Nephron progenitor cell (in vitro differentiated cells): Measurements from ENCODE around the gene PPP1R3D.

Source experiments
- DNase-seq: peaks from one replicate; pipeline ENCODE4 v3.0.0; 2021
- H3K27ac Mint-ChIP-seq: 2 replicates; pipeline ENCODE4 v1.8.0; 2021; ENCODE audit warnings: mild to moderate bottlenecking, moderate library complexity, mixed read lengths
- H3K27me3 Mint-ChIP-seq: 2 replicates; pipeline ENCODE4 v1.8.0; 2021; ENCODE audit warnings: mild to moderate bottlenecking, low read depth, mixed read lengths; ENCODE audit not compliant: poor library complexity
- H3K36me3 Mint-ChIP-seq: 2 replicates; pipeline ENCODE4 v1.8.0; 2021; ENCODE audit warnings: low read depth, mixed read lengths
- H3K4me1 Mint-ChIP-seq: 2 replicates; pipeline ENCODE4 v1.8.0; 2021; ENCODE audit warnings: mixed read lengths
- H3K4me3 Mint-ChIP-seq: 2 replicates; pipeline ENCODE4 v1.8.0; 2021; ENCODE audit warnings: mild to moderate bottlenecking, moderate library complexity, mixed read lengths
- H3K9me3 Mint-ChIP-seq: 2 replicates; pipeline ENCODE4 v1.8.0; 2021; ENCODE audit warnings: mild to moderate bottlenecking, moderate library complexity, mixed read lengths
- CTCF ChIP-seq: fragments of 200-600 bp; sonication (generic); IDR thresholded peaks from 2 replicates; pipeline ENCODE4 v1.5.0; 2021; ENCODE audit warnings: antibody characterized with exemption

The PPP1R3D gene

DNA sequence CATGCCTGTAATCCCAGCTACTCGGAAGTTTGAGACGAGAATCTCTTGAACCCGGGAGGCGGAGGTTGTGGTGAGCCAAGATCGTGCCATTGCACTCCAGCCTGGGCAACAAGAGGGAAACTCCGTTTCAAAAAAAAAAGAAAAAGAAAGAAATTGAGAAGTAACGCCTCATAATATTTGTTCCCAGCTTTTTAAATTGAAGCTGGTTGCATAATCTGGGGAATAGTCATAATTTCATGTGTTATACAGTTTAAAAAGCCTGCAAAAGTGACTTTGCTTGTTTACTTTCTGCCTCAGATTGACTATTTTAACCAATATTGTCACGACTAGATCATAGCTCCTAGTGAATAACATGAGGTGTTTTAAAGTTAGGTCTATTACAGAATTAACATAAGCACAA is 7.3 kb upstream of the PPP1R3D start:
- Mint-ChIP-seq H3K27me3 (no peaks in the 10 kb centered on the region), H3K27ac (no peak overlapping the region), H3K9me3 (no peaks in the 10 kb centered on the region), H3K36me3 (peaks cover 11% of the 10 kb centered on the region), H3K4me1 (peaks cover 53% of the 10 kb centered on the region), H3K4me3 (no peak overlapping the region)
- TF ChIP-seq CTCF, result no peak
- no peak for DNase-seq

DNA sequence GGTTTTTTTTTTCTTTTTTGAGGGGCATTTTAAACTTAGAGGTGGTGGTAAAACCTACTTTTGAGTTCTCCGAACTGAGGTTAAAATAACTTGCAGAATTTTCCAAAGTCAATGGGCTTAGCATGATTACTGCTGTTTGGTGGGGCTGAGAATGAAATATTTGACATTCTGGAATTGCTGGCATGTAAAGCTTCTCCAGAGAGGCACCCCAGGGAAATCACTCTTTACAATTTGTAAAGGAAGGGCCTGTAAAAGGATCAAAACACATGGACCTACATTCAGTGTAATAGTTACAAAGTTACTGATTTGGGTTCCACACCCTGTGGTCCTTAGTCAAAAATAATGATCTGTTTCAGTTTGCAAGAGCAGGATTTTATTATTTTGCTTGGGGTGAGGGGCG is 5.6 kb upstream of the PPP1R3D start:
- no peaks in the 10 kb centered on the region for H3K27me3 Mint-ChIP-seq
- DNase-seq, result no peak
- peak overlapping the region; percentile 19 for H3K4me3 Mint-ChIP-seq
- peaks cover 11% of the 10 kb centered on the region for H3K36me3 Mint-ChIP-seq
- peak overlapping the region; percentile 74 for H3K27ac Mint-ChIP-seq
- H3K4me1 Mint-ChIP-seq, result peaks cover 59% of the 10 kb centered on the region
- no peaks in the 10 kb centered on the region for H3K9me3 Mint-ChIP-seq
- no peak for TF ChIP-seq CTCF

DNA sequence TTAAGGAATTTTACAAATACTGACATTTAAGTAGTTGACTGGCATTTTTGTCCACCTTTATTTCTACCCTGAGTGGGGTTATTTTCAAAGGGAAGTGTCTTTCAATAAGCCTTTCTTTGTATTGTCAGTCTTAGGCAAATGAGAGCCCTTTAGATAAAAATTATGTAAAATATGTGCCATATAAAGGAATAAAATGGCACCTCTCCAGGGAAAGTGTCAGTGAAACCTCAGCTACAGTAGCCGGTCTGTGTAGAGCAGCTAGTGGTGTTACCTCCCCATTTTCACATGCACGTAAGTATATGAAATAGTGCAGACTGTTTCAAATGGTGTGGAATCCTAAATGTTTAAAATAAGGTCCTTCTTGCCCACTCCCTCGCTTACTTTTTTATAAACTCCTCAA is 5.1 kb upstream of the PPP1R3D start:
- H3K9me3 Mint-ChIP-seq, result no peaks in the 10 kb centered on the region
- H3K4me3 Mint-ChIP-seq, result peak overlapping the region; percentile 19
- peaks cover 11% of the 10 kb centered on the region for H3K36me3 Mint-ChIP-seq
- DNase-seq, result no peak
- TF ChIP-seq CTCF, result no peak
- H3K4me1 Mint-ChIP-seq, result peaks cover 62% of the 10 kb centered on the region
- H3K27ac Mint-ChIP-seq, result peak overlapping the region; percentile 74
- H3K27me3 Mint-ChIP-seq, result no peaks in the 10 kb centered on the region

GRCh38 chr20:59944726-59945125 is 4.6 kb upstream of the PPP1R3D start:
- H3K27ac Mint-ChIP-seq, result peak overlapping the region; percentile 53
- H3K27me3 Mint-ChIP-seq, result no peaks in the 10 kb centered on the region
- no peak for TF ChIP-seq CTCF
- H3K36me3 Mint-ChIP-seq, result peaks cover 11% of the 10 kb centered on the region
- no peaks in the 10 kb centered on the region for H3K9me3 Mint-ChIP-seq
- H3K4me1 Mint-ChIP-seq, result peaks cover 62% of the 10 kb centered on the region
- no peak overlapping the region for H3K4me3 Mint-ChIP-seq
- no peak for DNase-seq

DNA sequence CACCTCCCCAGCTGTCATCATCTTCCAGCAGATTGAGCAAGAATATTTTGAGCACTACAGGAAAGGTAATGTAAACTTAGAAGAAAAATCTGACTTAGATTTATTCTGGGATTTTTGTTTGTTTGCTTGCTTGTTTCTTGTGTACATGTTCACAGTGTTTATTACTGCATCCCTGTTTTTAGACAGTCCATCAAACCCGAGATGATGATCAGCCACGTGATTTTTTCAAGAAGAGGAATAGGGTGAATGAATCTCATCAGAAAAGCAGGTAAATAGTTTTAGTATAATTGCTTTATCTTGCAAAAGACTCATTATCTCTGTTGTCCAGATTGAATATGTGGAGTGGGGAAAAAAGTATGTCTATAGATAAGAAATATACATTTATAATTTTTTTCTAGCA is 2.1 kb upstream of the PPP1R3D start:
- Mint-ChIP-seq H3K9me3 (no peaks in the 10 kb centered on the region), H3K27ac (peak overlapping the region; percentile 42), H3K36me3 (peaks cover 19% of the 10 kb centered on the region), H3K4me1 (peaks cover 70% of the 10 kb centered on the region), H3K4me3 (peak overlapping the region; percentile 95), H3K27me3 (peaks cover 11% of the 10 kb centered on the region)
- no peak for DNase-seq
- TF ChIP-seq CTCF, result no peak

- H3K27me3 Mint-ChIP-seq, result peaks cover 14% of the 10 kb centered on the region
- H3K27ac Mint-ChIP-seq, result peak overlapping the region; percentile 100
- no peak for DNase-seq
- peaks cover 19% of the 10 kb centered on the region for H3K36me3 Mint-ChIP-seq
- no peaks in the 10 kb centered on the region for H3K9me3 Mint-ChIP-seq
- peak overlapping the region; percentile 95 for H3K4me3 Mint-ChIP-seq
- no peak for TF ChIP-seq CTCF
- peaks cover 64% of the 10 kb centered on the region for H3K4me1 Mint-ChIP-seq
Observed at GRCh38 chr20:59940956-59941294, 820 bp upstream of the PPP1R3D start.
